Thymus (tissue), 11 donors: ENCODE data around the gene VANGL1. TPM values are rescaled to one million over a fixed set of nuclear protein-coding genes. Genes with fewer than 3 reads are reported as not detected.
A peak's percentile ranks its signal among the peaks of the same experiment; 100 is the strongest.

Experiments used
- DNase-seq, 9 donors: peaks; one replicate each; pipeline ENCODE4 v3.0.0-alpha.2; 2013; ENCODE audit warnings: low spot score in 9 of 9, low read depth in 6 of 9, missing footprints in 1 of 9
- H3K27ac ChIP-seq, 2 donors: one replicate each; pipeline ENCODE4 v1.5.1; 2013; ENCODE audit warnings: control low read depth in 1 of 2, low read depth in 1 of 2, low read length in 1 of 2, mild to moderate bottlenecking in 1 of 2, moderate library complexity in 1 of 2
- H3K27me3 ChIP-seq, 2 donors: one replicate each; pipeline ENCODE4 v1.5.1; 2013; ENCODE audit warnings: low read length in 1 of 2; ENCODE audit not compliant: control insufficient read depth in 2 of 2, insufficient read depth in 1 of 2
- H3K36me3 ChIP-seq, 2 donors: one replicate each; pipeline ENCODE4 v1.5.1; 2013; ENCODE audit warnings: low read length in 1 of 2, mild to moderate bottlenecking in 1 of 2, moderate library complexity in 1 of 2; ENCODE audit not compliant: control insufficient read depth in 2 of 2, insufficient read depth in 2 of 2
- H3K4me1 ChIP-seq, 2 donors: one replicate each; pipeline ENCODE4 v1.5.1; 2013; ENCODE audit warnings: low read length in 2 of 2; ENCODE audit not compliant: control insufficient read depth in 2 of 2, insufficient read depth in 2 of 2
- H3K4me3 ChIP-seq, 2 donors: one replicate each; pipeline ENCODE4 v1.5.1; 2013; ENCODE audit warnings: low read length in 2 of 2, control low read depth in 1 of 2, mild to moderate bottlenecking in 1 of 2
- H3K9me3 ChIP-seq, 2 donors: one replicate each; pipeline ENCODE4 v1.5.1; 2013; ENCODE audit warnings: low read length in 1 of 2, mild to moderate bottlenecking in 1 of 2; ENCODE audit not compliant: control insufficient read depth in 2 of 2, insufficient read depth in 1 of 2
- WGBS: extraction: QIAGEN DNeasy Blood & Tissue Kit; methylation state at CpG from one replicate; pipeline ENCODE4 v1.1.7; 2013; 5-methylcytosine and 5-hydroxymethylcytosine counted together
- polyA plus RNA-seq: library from polyadenylated mRNA; stranded (reverse); fragments of 200-250 nt; gene quantifications from one replicate; pipeline ENCODE4 v1.2.3, GENCODE V29; 2013
- total RNA-seq: library from RNA; stranded (reverse); fragments of 120-200 nt; gene quantifications from one replicate; pipeline ENCODE4 v1.2.4, GENCODE V29; 2013
- donor health status: healthy.

VANGL1 gene
- total and polyA plus RNA-seq, 2 donors: 2.9 to 6.7 TPM

GRCh38 chr1:115669886-115670285, 28.1 kb downstream of the VANGL1 start:
- H3K4me1 ChIP-seq: peaks cover 26 to 45% of the 10 kb centered on the region in 2 donors
- WGBS: 93% methylated on average over 1 of the region's 1 CpG
- peaks cover 21 to 23% of the 10 kb centered on the region in 2 donors for H3K36me3 ChIP-seq
- no peak overlapping the region for H3K27ac ChIP-seq
- no peak overlapping the region for H3K4me3 ChIP-seq
- no peak for DNase-seq
- no peaks in the 10 kb centered on the region for H3K27me3 ChIP-seq
- no peaks in the 10 kb centered on the region for H3K9me3 ChIP-seq

- no peaks in the 10 kb centered on the region for H3K9me3 ChIP-seq
- H3K27ac ChIP-seq: peak overlapping the region in 1 of 2 donors; percentile 69
- 28% methylated on average over 14 of the region's 14 CpGs for WGBS
- DNase-seq: peak in 1 of 9 donors; percentile 52
- H3K4me1 ChIP-seq: peaks cover 26 to 44% of the 10 kb centered on the region in 2 donors
- H3K4me3 ChIP-seq: peak overlapping the region in 1 of 2 donors; percentile 17
- H3K27me3 ChIP-seq: no peaks in the 10 kb centered on the region
- H3K36me3 ChIP-seq: peaks cover 15 to 20% of the 10 kb centered on the region in 2 donors
Observed at GRCh38 chr1:115670476-115671175, 28.9 kb downstream of the VANGL1 start.

- Histone ChIP-seq H3K27me3 (no peaks in the 10 kb centered on the region), H3K36me3 (peaks cover 12 to 13% of the 10 kb centered on the region in 2 donors), H3K27ac (peak overlapping the region in 1 of 2 donors; percentile 69), H3K9me3 (no peaks in the 10 kb centered on the region), H3K4me1 (peaks cover 26 to 43% of the 10 kb centered on the region in 2 donors), H3K4me3 (peak overlapping the region in 1 of 2 donors; percentile 17)
- WGBS: 60% methylated on average over 19 of the region's 19 CpGs
- peak in 1 of 9 donors; percentile 35 for DNase-seq
Observed at GRCh38 chr1:115671176-115671934, 29.6 kb downstream of the VANGL1 start.

- Histone ChIP-seq H3K36me3 (peaks cover 5 to 13% of the 10 kb centered on the region in 2 donors), H3K27me3 (no peaks in the 10 kb centered on the region), H3K4me1 (peaks cover 30 to 53% of the 10 kb centered on the region in 2 donors), H3K4me3 (no peak overlapping the region), H3K9me3 (no peaks in the 10 kb centered on the region), H3K27ac (no peak overlapping the region)
- WGBS: 96% methylated on average over 13 of the region's 13 CpGs
- DNase-seq: no peak
Observed at GRCh38 chr1:115672224-115673009, 30.6 kb downstream of the VANGL1 start.

- Histone ChIP-seq H3K27ac (no peak overlapping the region), H3K9me3 (peaks cover 0 to 1% of the 10 kb centered on the region in 2 donors), H3K4me3 (no peak overlapping the region), H3K27me3 (no peaks in the 10 kb centered on the region), H3K4me1 (peaks cover 5 to 30% of the 10 kb centered on the region in 2 donors), H3K36me3 (peaks cover 12 to 24% of the 10 kb centered on the region in 2 donors)
- WGBS: 96% methylated on average over 7 of the region's 7 CpGs
- no peak for DNase-seq
Observed at GRCh38 chr1:115676498-115677181, 34.9 kb downstream of the VANGL1 start.

- no peaks in the 10 kb centered on the region for H3K27me3 ChIP-seq
- peak in 1 of 9 donors; percentile 34 for DNase-seq
- 63% methylated on average over 3 of the region's 3 CpGs for WGBS
- H3K36me3 ChIP-seq: peaks cover 12 to 26% of the 10 kb centered on the region in 2 donors
- H3K4me1 ChIP-seq: peaks cover 4 to 25% of the 10 kb centered on the region in 2 donors
- H3K4me3 ChIP-seq: no peak overlapping the region
- H3K9me3 ChIP-seq: peaks cover 0 to 1% of the 10 kb centered on the region in 2 donors
- no peak overlapping the region for H3K27ac ChIP-seq
Observed at GRCh38 chr1:115677182-115677555, 35.4 kb downstream of the VANGL1 start.

- Histone ChIP-seq H3K4me3 (no peak overlapping the region), H3K27ac (no peak overlapping the region), H3K36me3 (peaks cover 15 to 30% of the 10 kb centered on the region in 2 donors), H3K9me3 (peaks cover 0 to 1% of the 10 kb centered on the region in 2 donors), H3K27me3 (no peaks in the 10 kb centered on the region), H3K4me1 (peaks cover 4 to 22% of the 10 kb centered on the region in 2 donors)
- DNase-seq: peak in 1 of 9 donors; percentile 37
- 97% methylated on average over 1 of the region's 1 CpG for WGBS
Observed at GRCh38 chr1:115677565-115677964, 35.8 kb downstream of the VANGL1 start.

- peaks cover 0 to 1% of the 10 kb centered on the region in 2 donors for H3K9me3 ChIP-seq
- no peak overlapping the region for H3K27ac ChIP-seq
- H3K36me3 ChIP-seq: peaks cover 21 to 29% of the 10 kb centered on the region in 2 donors
- no peak overlapping the region for H3K4me3 ChIP-seq
- peaks cover 4 to 16% of the 10 kb centered on the region in 2 donors for H3K4me1 ChIP-seq
- H3K27me3 ChIP-seq: no peaks in the 10 kb centered on the region
- DNase-seq: no peak
- 87% methylated on average over 5 of the region's 5 CpGs for WGBS
Observed at GRCh38 chr1:115678141-115678540, 36.4 kb downstream of the VANGL1 start.
